Heart left ventricle (tissue), 16 donors: ENCODE measurements around the gene PRR5. TPM values are rescaled to one million over a fixed set of nuclear protein-coding genes. Genes with fewer than 3 reads are reported as not detected.

Source experiments
- ATAC-seq, 4 donors: fragments of 200-7000 bp; cut with Tn5 transposase; one replicate each; pipeline ENCODE4 v1.9.1; 2020 to 2022; ENCODE audit warnings: moderate library complexity in 4 of 4, mild to moderate bottlenecking in 3 of 4, moderate number of reproducible peaks in 1 of 4
- DNase-seq, 5 donors: peaks; one replicate each; pipeline ENCODE4 v3.0.0-alpha.2; 2020
- H3K27ac ChIP-seq, 12 donors: fragments of 200-600 bp; sonication (generic) in 4 of 12; one replicate each; pipeline versions ENCODE4 v1.5.0 to v1.8.0; 2016 to 2022; ENCODE audit warnings: mild to moderate bottlenecking in 2 of 12
- H3K27me3 ChIP-seq, 9 donors: fragments of 200-600 bp; sonication (generic) in 2 of 9; one replicate each; pipeline versions ENCODE4 v1.5.1 to v1.8.0; 2016 to 2022; ENCODE audit warnings: mild to moderate bottlenecking in 3 of 9
- H3K36me3 ChIP-seq, 9 donors: fragments of 200-600 bp; sonication (generic) in 2 of 9; one replicate each; pipeline versions ENCODE4 v1.5.0 to v1.8.0; 2018 to 2022; ENCODE audit warnings: mild to moderate bottlenecking in 2 of 9
- H3K4me1 ChIP-seq, 12 donors: fragments of 200-600 bp; sonication (generic) in 4 of 12; one replicate each; pipeline versions ENCODE4 v1.5.0 to v1.8.0; 2016 to 2022; ENCODE audit warnings: mild to moderate bottlenecking in 3 of 12
- H3K4me3 ChIP-seq, 12 donors: fragments of 200-600 bp; sonication (generic) in 4 of 12; one replicate each; pipeline versions ENCODE4 v1.5.0 to v1.8.0; 2017 to 2022; ENCODE audit warnings: mild to moderate bottlenecking in 9 of 12, moderate library complexity in 4 of 12
- H3K9me3 ChIP-seq, 12 donors: fragments of 200-600 bp; sonication (generic) in 4 of 12; one replicate each; pipeline versions ENCODE4 v1.5.0 to v1.8.0; 2016 to 2022; ENCODE audit warnings: mild to moderate bottlenecking in 1 of 12
- POLR2A ChIP-seq, 2 donors: fragments of 450-650 bp; IDR thresholded peaks; one replicate each; pipeline ENCODE4 v1.6.1; 2017; ENCODE audit warnings: antibody characterized with exemption in 2 of 2, mild to moderate bottlenecking in 2 of 2, moderate library complexity in 2 of 2
- WGBS, 4 donors: extraction: QIAGEN DNeasy Blood & Tissue Kit in 2 of 4; methylation state at CpG; one replicate each; pipeline versions ENCODE4 v1.1.5 to v1.1.7; 2013 to 2018; 5-methylcytosine and 5-hydroxymethylcytosine counted together
- intact Hi-C, 10 donors: fragments of 100-400 bp; cut with DNase I; formaldehyde crosslinking; loops; one replicate each; pipeline versions ENCODE4 v1.11.1 to v1.14.2; 2022
- polyA plus RNA-seq, 2 donors: library from polyadenylated mRNA; stranded (reverse); fragments of 200-250 nt; gene quantifications; one replicate each; pipeline ENCODE4 v1.2.3, GENCODE V29; 2013
- total RNA-seq, 9 donors: library from RNA; depleted of rRNA in 2 of 9; stranded (reverse); fragments of >200 nt in 2 of 9; fragmentation: NEBNext Ultra II Directional in 3 of 9; extraction: Animal tissue kit (Norgen Biotek cat#: 25700) in 3 of 9; gene quantifications; one replicate each; pipeline versions ENCODE4 v1.1.0 to v1.2.4, GENCODE V29; 2016 to 2023
- TF ChIP-seq, protein P1 (sequence below), 12 donors: fragments of 200-600 bp; sonication (generic) in 4 of 12; IDR thresholded peaks; one replicate each; pipeline versions ENCODE4 v1.5.0 to v1.8.0; 2018 to 2022; ENCODE audit warnings: antibody characterized with exemption in 12 of 12, mild to moderate bottlenecking in 5 of 12
- donor health status: ischemic (EF 13 %, LVEDD 7.1; RV severe dilation, severe dysfunction).
- donor health status: healthy with polysubstance abuse.
- donor health status: DM: no; HTN: yes; CAD: no.
- donor health status: DM: no; HTN: no; CAD: no.
- donor health status: ischemic (EF 25% LVEDD 6.9; RV normal size, moderate dysfunction).
- donor health status: ischemic (EF 25% LVEDD 5.7; RV mildly dilated, moderate dysfunction).
- donor health status: healthy.
- donor health status: DM: yes; HTN: yes; CAD: no.
- donor health status: ischemic (EF 35%, LVEDD 5.7; RV mildly dilated, moderate dysfunction).
- donor health status: nonischemic (EF 11% LVEDD 7.7; RV severe dilation, severe dysfunction).
- donor health status: DM: yes; HTN: yes; CAD: no.
- donor health status: PGD.
- donor health status: ischemic (EF 29% LVEDD 5.4; RV normal size, mild dysfunction).
- donor health status: nonischemic (EF 23%, LVEDD 6.1; RV moderate dilation, normal function).

PRR5 gene
- total and polyA plus RNA-seq, 11 donors = 1.6 to 9.5 (median 2.2) TPM

DNA sequence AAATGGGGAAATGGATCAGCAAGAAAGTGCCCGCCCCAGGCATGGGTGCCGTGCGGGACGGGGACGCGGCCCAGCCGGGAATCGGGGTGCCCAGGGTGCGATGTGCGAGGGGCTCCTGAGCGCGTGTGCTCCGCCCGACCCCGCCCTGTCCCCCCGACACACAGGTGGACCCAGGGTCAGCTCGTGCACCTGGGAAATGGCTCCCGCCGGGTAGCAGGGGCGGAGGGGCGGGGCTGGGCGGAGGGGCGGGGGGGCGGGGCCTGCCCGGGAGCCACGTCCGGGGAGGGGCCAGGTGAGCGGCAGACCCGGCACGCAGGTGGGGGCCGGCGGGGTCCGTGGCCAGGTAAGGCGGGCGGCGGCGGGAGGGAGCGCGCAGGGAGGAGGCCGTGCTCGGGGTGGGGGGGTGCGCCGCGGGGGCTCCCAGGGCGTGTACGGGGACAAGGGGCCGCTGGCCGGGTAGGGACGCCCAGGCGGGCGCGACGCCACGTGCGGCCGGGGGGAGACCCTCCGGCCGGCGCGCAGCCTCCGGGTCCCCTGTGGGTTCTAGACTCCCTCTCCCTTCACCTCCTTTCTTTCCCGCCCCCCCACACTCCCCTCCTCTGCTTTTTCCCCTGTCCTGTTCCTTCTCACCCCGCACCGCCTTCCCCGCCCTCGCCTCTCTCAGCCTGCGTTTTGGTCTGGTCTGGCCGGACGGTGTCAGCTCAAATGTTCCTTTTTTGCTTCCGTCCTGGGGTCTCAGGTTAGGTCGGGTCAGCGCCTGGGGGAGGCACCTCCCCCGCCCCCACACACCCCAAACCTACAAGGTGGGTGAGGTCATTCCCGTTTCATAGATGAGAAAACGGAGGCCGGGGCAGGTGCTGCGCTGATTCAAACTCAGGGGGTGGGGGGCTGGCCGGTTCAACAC, 50.5 kb downstream of the PRR5 start, which contains the start of gene ARHGAP8:
TSS of gene ARHGAP8 (plus strand) at position 291 of the 904 bp plus-strand sequence. CDS start 33,953 bp downstream, outside the sequence.
- H3K4me3 ChIP-seq = peak within 1 kb of the TSS in 4 of 12 donors; percentile 15 to 39 (median 32)
- ATAC-seq = no peak
- no peak within 1 kb of the TSS for H3K27ac ChIP-seq
- H3K9me3 ChIP-seq = peaks cover 0 to 9% (median 0%) of the 10 kb centered on the region in 12 donors
- H3K36me3 ChIP-seq = no peaks in the 10 kb centered on the region
- peaks cover 11 to 67% (median 47%) of the 10 kb centered on the region in 9 donors for H3K27me3 ChIP-seq
- DNase-seq = no peak
- H3K4me1 ChIP-seq = peaks cover 0 to 9% (median 0%) of the 10 kb centered on the region in 12 donors
- WGBS, 4 donors = 3 to 5% (median 3%) methylated on average over 40 to 77 of the region's 78 CpGs
- intact Hi-C loops = no loop called here
- TF ChIP-seq, protein P1, sequence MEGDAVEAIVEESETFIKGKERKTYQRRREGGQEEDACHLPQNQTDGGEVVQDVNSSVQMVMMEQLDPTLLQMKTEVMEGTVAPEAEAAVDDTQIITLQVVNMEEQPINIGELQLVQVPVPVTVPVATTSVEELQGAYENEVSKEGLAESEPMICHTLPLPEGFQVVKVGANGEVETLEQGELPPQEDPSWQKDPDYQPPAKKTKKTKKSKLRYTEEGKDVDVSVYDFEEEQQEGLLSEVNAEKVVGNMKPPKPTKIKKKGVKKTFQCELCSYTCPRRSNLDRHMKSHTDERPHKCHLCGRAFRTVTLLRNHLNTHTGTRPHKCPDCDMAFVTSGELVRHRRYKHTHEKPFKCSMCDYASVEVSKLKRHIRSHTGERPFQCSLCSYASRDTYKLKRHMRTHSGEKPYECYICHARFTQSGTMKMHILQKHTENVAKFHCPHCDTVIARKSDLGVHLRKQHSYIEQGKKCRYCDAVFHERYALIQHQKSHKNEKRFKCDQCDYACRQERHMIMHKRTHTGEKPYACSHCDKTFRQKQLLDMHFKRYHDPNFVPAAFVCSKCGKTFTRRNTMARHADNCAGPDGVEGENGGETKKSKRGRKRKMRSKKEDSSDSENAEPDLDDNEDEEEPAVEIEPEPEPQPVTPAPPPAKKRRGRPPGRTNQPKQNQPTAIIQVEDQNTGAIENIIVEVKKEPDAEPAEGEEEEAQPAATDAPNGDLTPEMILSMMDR (IDR thresholded peaks at IDR 0.05) = no peak
- no peak for TF ChIP-seq POLR2A (IDR thresholded peaks at IDR 0.05)

DNA sequence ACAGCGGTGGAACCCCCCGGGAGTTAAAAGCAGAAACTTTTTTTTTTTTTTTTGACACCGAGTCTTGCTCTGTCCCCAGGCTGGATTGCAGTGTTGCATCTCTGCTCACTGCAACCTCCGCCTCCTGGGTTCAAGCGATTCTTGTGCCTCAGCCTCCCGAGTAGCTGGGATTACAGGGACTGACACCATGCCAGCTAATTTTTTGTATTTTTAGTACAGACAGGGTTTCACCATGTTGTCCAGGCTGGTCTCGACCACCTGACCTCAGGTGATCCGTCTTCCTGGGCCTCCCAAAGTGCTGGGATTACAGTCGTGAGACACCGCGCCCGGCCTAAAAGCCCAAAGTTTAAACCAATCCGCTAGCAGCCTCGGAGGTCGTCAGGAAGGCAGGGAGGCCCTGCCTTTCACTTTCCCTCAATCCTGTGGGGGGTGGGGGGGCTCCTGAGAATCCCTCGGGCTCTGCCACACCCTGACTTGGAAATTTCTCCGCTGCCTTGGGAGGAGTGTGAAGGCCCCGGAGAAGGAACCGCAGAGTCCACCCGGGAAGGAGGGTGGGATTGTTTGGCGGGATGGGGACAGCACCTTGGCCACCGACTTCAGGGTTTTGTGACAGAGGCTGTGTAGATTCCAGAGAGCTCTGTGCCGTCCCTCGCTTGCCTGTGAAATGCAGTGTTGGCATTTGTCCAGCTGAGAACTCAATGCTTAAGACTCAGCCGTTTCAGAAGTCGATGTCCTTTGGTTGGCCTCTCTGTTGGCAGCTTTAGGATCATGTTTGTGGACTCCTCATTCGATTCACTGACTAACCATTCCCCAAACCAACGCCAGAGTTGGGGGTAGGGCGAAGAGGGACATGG, 51.4 kb downstream of the PRR5 start:
- ATAC-seq (peak in 1 of 4 donors; percentile 34), DNase-seq (no peak)
- no peak overlapping the region for H3K4me3 ChIP-seq
- H3K36me3 ChIP-seq = no peaks in the 10 kb centered on the region
- WGBS, 4 donors = 14 to 18% (median 16%) methylated on average over 25 to 29 of the region's 29 CpGs
- no peak for TF ChIP-seq POLR2A (IDR thresholded peaks at IDR 0.05)
- TF ChIP-seq, protein P1 (IDR thresholded peaks at IDR 0.05) = no peak
- peaks cover 0 to 9% (median 0%) of the 10 kb centered on the region in 12 donors for H3K9me3 ChIP-seq
- intact Hi-C loops = no loop called here
- peaks cover 0 to 9% (median 0%) of the 10 kb centered on the region in 12 donors for H3K4me1 ChIP-seq
- H3K27me3 ChIP-seq = peaks cover 11 to 67% (median 47%) of the 10 kb centered on the region in 9 donors
- H3K27ac ChIP-seq = no peak overlapping the region

DNA sequence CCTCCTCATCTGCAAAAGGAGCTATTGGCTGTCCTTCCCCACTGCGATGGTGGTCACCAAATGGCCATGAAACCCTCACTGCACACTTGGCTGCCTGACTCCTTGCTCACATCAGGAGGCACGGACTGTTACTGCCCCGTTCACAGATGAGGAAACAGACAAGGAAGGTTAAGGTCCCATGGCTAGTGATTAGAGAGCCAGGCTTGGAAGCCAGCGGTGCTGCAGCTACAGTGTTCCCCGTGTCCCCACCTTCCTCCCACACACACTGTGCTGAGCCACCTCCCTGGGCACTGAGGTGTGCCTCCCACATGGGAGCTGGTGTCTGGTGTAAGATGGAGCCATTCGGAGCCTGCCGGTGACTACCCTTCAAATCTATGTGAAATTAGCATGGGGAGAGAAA, 53.0 kb downstream of the PRR5 start:
- intact Hi-C loops = no loop called here
- Histone ChIP-seq H3K4me1 (peaks cover 0 to 9% (median 0%) of the 10 kb centered on the region in 12 donors), H3K4me3 (no peak overlapping the region), H3K36me3 (no peaks in the 10 kb centered on the region), H3K27me3 (peaks cover 11 to 61% (median 47%) of the 10 kb centered on the region in 9 donors), H3K9me3 (peaks cover 0 to 9% (median 0%) of the 10 kb centered on the region in 12 donors), H3K27ac (no peak overlapping the region)
- no peak for ATAC-seq
- TF ChIP-seq POLR2A (IDR thresholded peaks at IDR 0.05) = no peak
- TF ChIP-seq, protein P1 (IDR thresholded peaks at IDR 0.05) = no peak
- no peak for DNase-seq
- 59 to 75% (median 63%) methylated on average over 7 of the region's 7 CpGs for WGBS, 4 donors
